HCT116 (cell line): Measurements from ENCODE around the gene SPON2. TPM values are rescaled to one million over a fixed set of nuclear protein-coding genes. Genes with fewer than 3 reads are reported as not detected.

Experiments
- ATAC-seq: fragments of 200-7000 bp; cut with Tn5 transposase; 2 replicates; pipeline ENCODE4 v1.9.1; 2020; ENCODE audit warnings: mild to moderate bottlenecking, moderate library complexity
- BruUV-seq: library from RNA; stranded (reverse); fragments of 400-500 nt; replicated peaks from 2 replicates; lab custom pipeline; 2021; lab: Mats Ljungman, UMichigan
- CTCF ChIA-PET: fragments of 300-600 bp; sonication (Branson Sonifier 250); formaldehyde crosslinking; loops from one replicate; lab custom pipeline; 2021; ENCODE audit warnings: antibody characterized with exemption; lab: Charles Lee
- POLR2A ChIA-PET: fragments of 300-600, 350-600 bp; sonication (Branson Sonifier 250); formaldehyde crosslinking; loops from one replicate; lab custom pipeline; 2021; ENCODE audit warnings: antibody characterized with exemption; lab: Charles Lee
- RAD21 ChIA-PET, 2 experiments: fragments of 300-600 bp; sonication (Branson Sonifier 250); formaldehyde crosslinking; loops; one replicate each; lab custom pipeline; 2023; ENCODE audit warnings: low total read pairs in 2 of 2; ENCODE audit not compliant: uncharacterized antibody in 2 of 2, unreplicated experiment in 2 of 2, low non-redundant PET in 1 of 2; lab: Charles Lee
- DNase-seq: peaks from one replicate; pipeline ENCODE4 v3.0.0-alpha.2; 2010; ENCODE audit warnings: low read depth, low spot score
- H2AFZ ChIP-seq: fragments of 200-600 bp; shearing (Covaris generic), sonication (generic); 2 replicates; pipeline ENCODE4 v1.6.1; 2017; ENCODE audit warnings: low read depth, mixed run types, mixed read lengths, antibody characterized with exemption, low read length; ENCODE audit not compliant: poor library complexity, severe bottlenecking
- H3K27ac ChIP-seq: 2 replicates; pipeline ENCODE4 v1.5.1; 2012; ENCODE audit warnings: low read depth, low read length
- H3K27me3 ChIP-seq: fragments of 200-600 bp; sonication (generic); 2 replicates; pipeline ENCODE4 v1.6.1; 2016; ENCODE audit warnings: mixed run types, low read length, mixed read lengths; ENCODE audit not compliant: insufficient read depth
- H3K36me3 ChIP-seq, 2 experiments: fragments of 200-500 bp in 1 of 2; fragments of 200-600 bp in 1 of 2; sonication (Bioruptor generic) in 1 of 2; sonication (generic) in 1 of 2; 2 replicates each; pipeline versions ENCODE4 v1.5.1 to v1.6.1; 2014 to 2016; ENCODE audit warnings: low read length in 2 of 2, inconsistent platforms in 1 of 2, mixed read lengths in 1 of 2, mixed run types in 1 of 2; ENCODE audit not compliant: insufficient read depth in 2 of 2, control insufficient read depth in 1 of 2
- H3K4me1 ChIP-seq, 2 experiments: fragments of 200-600 bp in 1 of 2; sonication (generic) in 1 of 2; 2 replicates each; pipeline versions ENCODE4 v1.5.1 to v1.6.1; 2012 to 2017; ENCODE audit warnings: low read length in 2 of 2, inconsistent platforms in 1 of 2, mild to moderate bottlenecking in 1 of 2, mixed read lengths in 1 of 2, mixed run types in 1 of 2, moderate library complexity in 1 of 2; ENCODE audit not compliant: insufficient read depth in 2 of 2, control insufficient read depth in 1 of 2
- H3K4me2 ChIP-seq: fragments of 200-600 bp; sonication (generic); 2 replicates; pipeline ENCODE4 v1.6.1; 2017; ENCODE audit warnings: mixed run types, low read length, mixed read lengths
- H3K4me3 ChIP-seq, 2 experiments: fragments of 200-600 bp in 1 of 2; sonication (generic) in 1 of 2; replicated peaks in 1 of 2; 2 replicates each; pipeline ENCODE4 v1.5.1; 2011 to 2016; ENCODE audit warnings: low read length in 2 of 2, control low read depth in 1 of 2, low read depth in 1 of 2, mild to moderate bottlenecking in 1 of 2, mixed read lengths in 1 of 2, mixed run types in 1 of 2
- H3K79me2 ChIP-seq: fragments of 200-600 bp; sonication (generic); 2 replicates; pipeline ENCODE4 v1.6.1; 2017; ENCODE audit warnings: mild to moderate bottlenecking, mixed run types, low read length, moderate library complexity, mixed read lengths; ENCODE audit not compliant: insufficient read depth
- H3K9ac ChIP-seq: fragments of 200-600 bp; sonication (generic); 2 replicates; pipeline ENCODE4 v1.6.1; 2016; ENCODE audit warnings: low read length, mixed read lengths
- H3K9me2 ChIP-seq: fragments of 200-600 bp; sonication (generic), shearing (Covaris generic); 2 replicates; pipeline ENCODE4 v1.6.1; 2017; ENCODE audit warnings: mixed run types, mild to moderate bottlenecking, moderate library complexity; ENCODE audit not compliant: insufficient read depth
- H3K9me3 ChIP-seq, 2 experiments: fragments of 200-500 bp in 1 of 2; fragments of 200-600 bp in 1 of 2; sonication (Bioruptor generic) in 1 of 2; sonication (generic) in 1 of 2; 2 replicates each; pipeline ENCODE4 v1.6.1; 2014 to 2017; ENCODE audit warnings: low read length in 2 of 2, mixed read lengths in 2 of 2, inconsistent platforms in 1 of 2, low read depth in 1 of 2, mild to moderate bottlenecking in 1 of 2, mixed run types in 1 of 2, moderate library complexity in 1 of 2; ENCODE audit not compliant: control insufficient read depth in 1 of 2, insufficient read depth in 1 of 2
- H4K20me1 ChIP-seq: fragments of 200-600 bp; sonication (generic), shearing (Covaris generic); 2 replicates; pipeline ENCODE4 v1.6.1; 2017; ENCODE audit warnings: mixed run types, mild to moderate bottlenecking, moderate library complexity; ENCODE audit not compliant: insufficient read depth
- ATF3 ChIP-seq: IDR thresholded peaks from 2 replicates; pipeline ENCODE4 v1.6.1; 2012
- CBX3 ChIP-seq: IDR thresholded peaks from 2 replicates; pipeline ENCODE4 v1.6.1; 2012; ENCODE audit warnings: low read depth
- CTCF ChIP-seq, 3 experiments: fragments of 200-600 bp in 1 of 3; sonication (generic) in 1 of 3; IDR thresholded peaks in 2 of 3; conservative IDR thresholded peaks in 1 of 3; 2 replicates each; pipeline ENCODE4 v1.5.1; 2012 to 2017; ENCODE audit warnings: low read depth in 2 of 3, low read length in 2 of 3, antibody characterized with exemption in 1 of 3, borderline replicate concordance in 1 of 3, control low read depth in 1 of 3, mild to moderate bottlenecking in 1 of 3, mixed read lengths in 1 of 3, mixed run types in 1 of 3, moderate library complexity in 1 of 3; ENCODE audit not compliant: insufficient read depth in 1 of 3
- EGR1 ChIP-seq: IDR thresholded peaks from 2 replicates; pipeline ENCODE4 v1.6.1; 2012; ENCODE audit warnings: low read depth
- ELF1 ChIP-seq: IDR thresholded peaks from 2 replicates; pipeline ENCODE4 v1.6.1; 2012; ENCODE audit warnings: low read depth, borderline replicate concordance
- EZH2 ChIP-seq: fragments of 200-600 bp; sonication (generic); IDR thresholded peaks from 2 replicates; pipeline ENCODE4 v1.6.1; 2017; ENCODE audit warnings: antibody characterized with exemption, mixed run types
- EZH2phosphoT487 ChIP-seq: fragments of 200-600 bp; IDR thresholded peaks from 2 replicates; pipeline ENCODE4 v1.6.1; 2018; ENCODE audit warnings: antibody characterized with exemption, borderline replicate concordance
- FOSL1 ChIP-seq: IDR thresholded peaks from 2 replicates; pipeline ENCODE4 v1.6.1; 2012; ENCODE audit warnings: low read depth
- POLR2A ChIP-seq: IDR thresholded peaks from 2 replicates; pipeline ENCODE4 v1.7.0; 2011; ENCODE audit warnings: borderline replicate concordance; ENCODE audit not compliant: insufficient read depth, insufficient read length; ENCODE audit errors: extremely low read depth
- POLR2AphosphoS5 ChIP-seq: IDR thresholded peaks from 2 replicates; pipeline ENCODE4 v1.6.1; 2011; ENCODE audit warnings: mild to moderate bottlenecking, low read depth, low read length, moderate library complexity
- RAD21 ChIP-seq: IDR thresholded peaks from 2 replicates; pipeline ENCODE4 v1.6.1; 2012; ENCODE audit warnings: low read depth, mild to moderate bottlenecking
- SIN3A ChIP-seq: IDR thresholded peaks from 2 replicates; pipeline ENCODE4 v1.6.1; 2012; ENCODE audit warnings: low read depth
- SP1 ChIP-seq: IDR thresholded peaks from 2 replicates; pipeline ENCODE4 v1.6.1; 2012; ENCODE audit warnings: low read depth
- TCF7L2 ChIP-seq: IDR thresholded peaks from 2 replicates; pipeline ENCODE4 v1.7.0; 2011; ENCODE audit warnings: borderline replicate concordance, inconsistent platforms; ENCODE audit not compliant: insufficient read depth, insufficient read length; ENCODE audit errors: extremely low read depth
- YY1 ChIP-seq: IDR thresholded peaks from 2 replicates; pipeline ENCODE4 v1.6.1; 2011; ENCODE audit warnings: low read length, low read depth, moderate library complexity, mild to moderate bottlenecking; ENCODE audit not compliant: insufficient replicate concordance; ENCODE audit errors: extremely low read depth
- ZBTB33 ChIP-seq: IDR thresholded peaks from 2 replicates; pipeline ENCODE4 v1.6.1; 2011; ENCODE audit warnings: mild to moderate bottlenecking, low read length, moderate library complexity; ENCODE audit not compliant: insufficient replicate concordance; ENCODE audit errors: extremely low read depth
- ZFX ChIP-seq: fragments of 450-650 bp; IDR thresholded peaks from 2 replicates; pipeline ENCODE4 v1.6.1; 2017
- ZNF274 ChIP-seq: fragments of 200-500 bp; sonication (Bioruptor generic); IDR thresholded peaks from 2 replicates; pipeline ENCODE4 v1.6.1; 2014; ENCODE audit warnings: mild to moderate bottlenecking, low read depth, low read length, inconsistent platforms
- intact Hi-C: fragments of 100-400 bp; cut with micrococcal nuclease; formaldehyde crosslinking; loops from 2 replicates; pipeline ENCODE4 v1.10.0; 2022
- total RNA-seq: library from RNA; stranded (reverse); gene quantifications from one replicate; pipeline ENCODE4 v1.2.1, GENCODE V29; 2021; ENCODE audit not compliant: unreplicated experiment
- TF ChIP-seq, protein P1 (sequence below): IDR thresholded peaks from 2 replicates; pipeline ENCODE4 v1.6.1; 2012; ENCODE audit warnings: low read depth

Gene SPON2
- total RNA-seq, 1 experiment from 2014 or later, result 1.5 TPM

- Histone ChIP-seq H3K9ac (no peak overlapping the region), H3K4me1 (peaks cover 3 to 16% of the 10 kb centered on the region in 2 experiments; a peak in 3 of 4 replicates), H3K36me3 (no peaks in the 10 kb centered on the region), H3K27ac (no peak overlapping the region), H3K9me3 (no peaks in the 10 kb centered on the region), H3K9me2 (no peaks in the 10 kb centered on the region), H3K27me3 (no peaks in the 10 kb centered on the region; the same call in 1 of the 2 replicates), H3K4me3 (no peak overlapping the region), H2AFZ (no peak overlapping the region), H3K4me2 (no peak overlapping the region), H4K20me1 (no peaks in the 10 kb centered on the region), H3K79me2 (no peaks in the 10 kb centered on the region)
- DNase-seq, result no peak
- ChIA-PET CTCF (no interaction called here), POLR2A (no interaction called here), RAD21 (interaction anchor here in 1 of 2 experiments (0.6 kb wide), 1 partner anchor 603 kb away, joined by 7 read pairs; no protein-coding TSS in a partner anchor)
- no TSS peak for BruUV-seq
- no peak for ATAC-seq
- TF ChIP-seq YY1 (no peak), ATF3 (no peak), TCF7L2 (no peak), CTCF (IDR thresholded peaks at IDR 0.05 in 2 of 3, conservative IDR thresholded peaks at IDR 0.05 in 1 of 3; ENCODE audit: borderline replicate concordance in 1 of 3, insufficient read depth in 1 of 3, low read depth in 2 of 3, low read length in 2 of 3) (no peak), POLR2AphosphoS5 (no peak), EZH2 (no peak), ZNF274 (no peak), RAD21 (no peak), ZBTB33 (no peak), ZFX (no peak), CBX3 (no peak), FOSL1 (no peak), SP1 (no peak), ELF1 (no peak), SIN3A (no peak), POLR2A (no peak), EGR1 (no peak), EZH2phosphoT487 (no peak)
- TF ChIP-seq, protein P1, sequence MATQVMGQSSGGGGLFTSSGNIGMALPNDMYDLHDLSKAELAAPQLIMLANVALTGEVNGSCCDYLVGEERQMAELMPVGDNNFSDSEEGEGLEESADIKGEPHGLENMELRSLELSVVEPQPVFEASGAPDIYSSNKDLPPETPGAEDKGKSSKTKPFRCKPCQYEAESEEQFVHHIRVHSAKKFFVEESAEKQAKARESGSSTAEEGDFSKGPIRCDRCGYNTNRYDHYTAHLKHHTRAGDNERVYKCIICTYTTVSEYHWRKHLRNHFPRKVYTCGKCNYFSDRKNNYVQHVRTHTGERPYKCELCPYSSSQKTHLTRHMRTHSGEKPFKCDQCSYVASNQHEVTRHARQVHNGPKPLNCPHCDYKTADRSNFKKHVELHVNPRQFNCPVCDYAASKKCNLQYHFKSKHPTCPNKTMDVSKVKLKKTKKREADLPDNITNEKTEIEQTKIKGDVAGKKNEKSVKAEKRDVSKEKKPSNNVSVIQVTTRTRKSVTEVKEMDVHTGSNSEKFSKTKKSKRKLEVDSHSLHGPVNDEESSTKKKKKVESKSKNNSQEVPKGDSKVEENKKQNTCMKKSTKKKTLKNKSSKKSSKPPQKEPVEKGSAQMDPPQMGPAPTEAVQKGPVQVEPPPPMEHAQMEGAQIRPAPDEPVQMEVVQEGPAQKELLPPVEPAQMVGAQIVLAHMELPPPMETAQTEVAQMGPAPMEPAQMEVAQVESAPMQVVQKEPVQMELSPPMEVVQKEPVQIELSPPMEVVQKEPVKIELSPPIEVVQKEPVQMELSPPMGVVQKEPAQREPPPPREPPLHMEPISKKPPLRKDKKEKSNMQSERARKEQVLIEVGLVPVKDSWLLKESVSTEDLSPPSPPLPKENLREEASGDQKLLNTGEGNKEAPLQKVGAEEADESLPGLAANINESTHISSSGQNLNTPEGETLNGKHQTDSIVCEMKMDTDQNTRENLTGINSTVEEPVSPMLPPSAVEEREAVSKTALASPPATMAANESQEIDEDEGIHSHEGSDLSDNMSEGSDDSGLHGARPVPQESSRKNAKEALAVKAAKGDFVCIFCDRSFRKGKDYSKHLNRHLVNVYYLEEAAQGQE, result no peak
- intact Hi-C loops, result no loop called here
Measured at GRCh38 chr4:1164444-1164843, 7.9 kb downstream of the SPON2 start.
